Stimulated activated naive CD4-positive, alpha-beta T cell (primary cell): ENCODE data around the gene EVPLL.
A peak's percentile ranks its signal among the peaks of the same experiment; 100 is the strongest.
"Not testable (repeated sequence)": the region's sequence is repeated elsewhere in the genome, so short reads cannot be mapped to it uniquely, and the experiment has no call there.

Source experiments
- DNase-seq, 6 experiments: peaks; one replicate each; lab custom pipeline; 2025; lab: John Stamatoyannopoulos, UW

Gene EVPLL

DNA sequence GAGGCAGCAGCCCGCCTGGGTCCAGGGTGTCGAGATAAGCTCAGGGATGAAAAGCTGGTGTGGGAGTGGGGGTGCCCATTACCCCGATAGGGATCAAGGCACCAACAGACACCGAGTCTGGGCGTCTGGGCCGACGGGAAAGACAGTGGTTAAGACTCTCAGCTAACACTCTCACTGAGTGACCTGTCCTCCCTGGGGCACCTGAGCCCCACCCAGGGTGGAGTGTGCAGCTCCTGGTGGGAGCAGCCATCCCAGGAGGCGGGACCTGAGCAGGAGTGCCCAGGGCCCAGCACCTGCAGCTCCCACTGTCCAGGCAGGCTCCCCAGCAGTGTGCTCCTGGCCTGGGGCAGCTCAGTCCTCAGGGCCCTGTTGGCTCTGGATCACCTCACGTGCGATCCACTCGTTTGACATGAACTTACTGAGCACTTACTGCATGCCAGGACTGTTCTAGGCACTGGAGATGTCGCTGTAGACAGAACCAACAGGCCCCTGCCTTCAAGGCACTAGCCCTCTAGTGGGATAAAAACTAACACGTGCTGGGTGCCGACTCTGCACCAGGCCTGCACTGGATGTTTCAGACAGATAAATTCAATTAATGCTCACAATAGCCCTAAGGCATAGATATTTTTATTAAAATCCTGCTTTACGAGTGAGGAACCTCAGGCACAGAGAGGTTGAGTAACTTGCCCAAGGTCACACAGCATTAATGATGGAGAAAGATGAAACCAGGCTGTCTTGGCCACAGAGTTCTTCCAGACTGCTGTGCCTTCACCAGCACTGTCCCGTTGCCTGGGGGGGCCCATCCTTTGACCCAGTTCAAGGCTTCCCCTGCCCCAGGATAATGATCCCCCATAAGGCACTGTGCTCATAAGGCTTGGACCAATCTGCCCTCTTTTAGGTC, 1.9 kb downstream of the EVPLL start:
- DNase-seq: no peak

DNA sequence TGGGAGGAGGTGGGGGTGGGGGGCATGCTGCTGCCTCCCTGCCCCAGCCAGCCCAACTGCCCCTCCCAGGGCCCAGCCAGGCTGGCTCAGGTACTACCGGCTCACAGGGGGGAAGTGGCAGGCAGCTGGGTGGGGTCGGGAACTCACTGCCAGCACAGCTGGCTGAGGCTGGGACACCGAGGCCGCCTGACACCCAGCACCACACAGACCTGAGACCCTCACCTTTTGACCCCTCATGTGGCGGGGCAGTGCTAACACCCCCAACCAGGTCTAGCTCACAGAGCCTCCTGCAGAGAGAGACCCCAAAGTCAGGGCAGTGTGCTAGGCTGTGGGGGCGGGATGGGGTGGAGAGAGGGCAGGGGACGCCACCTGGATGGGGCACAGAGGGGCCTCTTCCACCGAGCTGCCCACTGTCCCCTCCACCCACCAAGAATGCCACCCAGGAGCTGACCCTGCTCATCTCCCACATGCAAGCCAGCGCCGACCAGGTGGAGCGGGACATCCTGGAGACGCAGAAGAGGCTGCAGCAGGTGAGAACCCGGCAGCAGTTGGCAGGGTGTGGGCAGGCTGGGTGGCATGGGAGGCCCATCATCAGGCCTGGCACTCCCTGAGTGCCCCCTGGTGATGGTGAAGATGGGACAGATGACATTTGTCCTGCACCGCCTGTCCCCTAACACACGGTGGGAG, 3.0 kb downstream of the EVPLL start:
- DNase-seq: no peak

DNA sequence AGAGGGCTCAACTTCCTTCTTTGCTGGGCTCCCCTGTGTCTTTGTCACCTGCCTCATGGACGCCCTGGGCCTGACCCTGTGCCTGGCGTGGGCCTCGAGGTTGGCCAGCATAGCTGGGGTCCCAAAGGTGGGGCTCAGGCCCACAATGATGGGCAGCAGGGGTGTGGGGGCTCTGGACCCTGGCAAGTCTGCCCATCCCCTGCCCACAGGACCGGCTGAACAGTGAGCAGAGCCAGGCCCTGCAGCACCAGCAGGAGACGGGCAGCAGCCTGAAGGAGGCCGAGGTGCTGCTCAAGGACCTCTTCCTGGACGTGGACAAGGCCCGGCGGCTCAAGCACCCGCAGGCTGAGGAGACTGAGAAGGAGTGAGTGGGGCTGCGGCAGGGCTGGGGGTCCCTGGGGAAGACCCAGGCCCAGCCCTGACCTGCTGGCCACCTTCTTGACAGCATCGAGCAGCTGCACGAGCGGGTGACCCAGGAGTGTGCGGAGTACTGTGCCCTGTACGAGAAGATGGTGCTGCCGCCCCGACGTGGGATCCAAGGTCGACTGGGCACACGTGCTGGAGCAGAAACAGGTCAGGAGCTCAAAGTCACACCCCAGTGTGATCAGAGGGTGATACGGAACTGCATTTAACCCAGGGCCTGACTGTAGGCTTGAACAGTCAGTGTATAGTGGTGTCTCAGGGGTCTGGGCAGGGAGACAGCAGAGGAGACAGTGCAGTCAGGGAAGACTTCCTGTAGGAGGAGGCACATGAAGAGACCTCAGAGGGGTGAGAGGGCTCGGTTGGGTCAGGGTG, 3.8 kb downstream of the EVPLL start:
- no peak for DNase-seq

DNA sequence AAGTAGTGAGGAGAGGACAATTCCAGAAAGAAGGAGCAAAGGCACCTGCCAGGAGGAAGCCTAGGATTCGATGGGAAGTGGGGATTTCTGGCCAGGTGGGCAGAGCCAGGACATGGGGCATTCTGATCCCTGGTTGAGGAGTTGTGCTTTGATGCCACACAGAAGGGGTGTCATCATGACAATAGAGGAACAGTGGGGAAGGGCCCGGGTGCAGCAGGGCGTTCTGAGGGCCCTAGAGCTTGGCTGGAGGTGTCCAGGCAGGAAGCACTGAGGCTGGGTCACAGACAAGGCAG, 4.3 kb downstream of the EVPLL start:
- no peak for DNase-seq

DNA sequence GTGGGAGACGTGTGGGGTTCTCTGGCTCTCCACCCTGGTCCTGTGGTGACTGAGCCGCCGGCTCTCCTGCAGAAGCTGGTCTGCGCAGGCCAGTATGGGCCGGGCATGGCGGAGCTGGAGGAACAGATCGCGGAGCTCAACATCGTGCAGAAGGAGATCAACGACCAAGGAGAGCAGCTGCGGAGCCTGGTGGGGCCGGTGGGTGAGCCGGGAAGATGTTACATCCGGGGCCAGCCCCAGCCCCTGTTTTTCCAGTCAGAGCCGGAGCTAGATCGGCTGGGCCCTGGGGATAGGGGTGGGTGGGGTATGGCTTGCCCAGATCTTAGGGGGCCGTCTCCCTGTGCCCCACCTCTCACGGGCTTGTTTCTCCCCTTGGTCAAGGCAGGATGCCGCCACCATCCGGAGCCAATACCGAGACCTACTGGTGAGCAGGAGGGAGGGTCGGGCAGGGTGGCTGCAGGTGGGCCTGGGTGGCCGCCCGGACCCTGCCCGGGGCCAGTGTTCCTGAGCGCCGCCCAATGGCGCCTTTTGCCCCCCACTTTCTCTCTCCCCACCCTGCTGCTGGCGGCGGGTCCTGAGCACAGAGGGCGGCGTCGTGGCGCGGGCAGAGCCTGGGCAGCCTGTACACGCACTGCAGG, 5.0 kb downstream of the EVPLL start:
- no peak for DNase-seq

DNA sequence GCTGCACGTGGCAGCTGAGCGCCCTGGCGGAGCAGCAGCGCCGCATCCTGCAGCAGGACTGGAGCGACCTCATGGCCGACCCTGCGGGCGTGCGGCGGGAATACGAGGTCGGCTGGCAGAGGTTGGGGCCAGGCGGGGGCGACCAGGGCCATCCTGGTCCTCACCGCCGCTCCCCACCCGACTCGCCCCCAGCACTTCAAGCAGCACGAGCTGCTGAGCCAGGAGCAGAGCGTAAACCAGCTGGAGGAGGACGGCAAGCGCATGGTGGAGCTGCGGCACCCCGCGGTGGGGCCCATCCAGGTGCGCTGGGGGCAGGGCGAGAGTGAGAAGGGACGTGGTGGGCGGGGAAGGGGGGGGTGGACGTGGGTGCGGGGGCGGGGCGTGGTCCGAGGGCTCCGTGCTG, 5.5 kb downstream of the EVPLL start:
- peak in 3 of 6 experiments; percentile 22 to 52 (median 32) for DNase-seq

DNA sequence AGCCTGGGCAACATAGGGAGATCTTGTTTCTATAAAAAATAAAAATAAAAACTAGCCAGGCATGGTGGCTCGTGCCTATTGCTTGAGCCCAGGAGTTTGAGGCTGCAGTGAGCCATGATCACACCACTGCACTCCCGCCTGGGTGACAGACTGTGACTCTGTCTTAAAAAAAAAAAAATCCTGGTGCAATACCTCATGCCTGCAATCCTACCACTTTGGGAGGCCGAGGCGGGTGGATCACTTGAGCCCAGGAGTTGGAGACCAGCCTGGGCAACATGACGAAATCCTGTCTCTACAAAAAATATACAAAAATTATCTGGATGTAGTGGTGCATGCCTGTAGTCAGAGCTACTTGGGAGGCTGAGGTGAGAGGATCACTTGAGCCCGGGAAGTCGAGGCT, 6.7 kb downstream of the EVPLL start:
- not testable (repeated sequence) for DNase-seq

DNA sequence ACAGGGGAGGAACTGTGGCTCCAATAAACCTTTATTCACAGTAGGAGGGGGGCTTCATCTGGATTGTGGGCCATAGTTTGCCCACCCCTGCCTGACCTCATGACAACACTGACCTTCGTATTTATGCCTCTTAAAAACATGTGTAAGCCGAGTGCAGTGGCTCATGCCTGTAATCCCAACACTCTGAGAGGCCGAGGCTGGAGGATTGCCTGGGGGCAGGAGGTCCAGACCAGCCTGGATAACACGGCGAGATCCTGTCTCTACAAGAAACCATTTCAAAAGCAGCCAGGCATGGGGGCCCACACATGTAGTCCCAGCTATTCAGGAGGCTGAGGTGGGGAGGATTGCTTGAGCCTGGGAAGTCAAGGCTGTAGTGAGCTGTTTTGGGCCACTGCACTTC, 10.0 kb downstream of the EVPLL start:
- DNase-seq: not testable (repeated sequence)

DNA sequence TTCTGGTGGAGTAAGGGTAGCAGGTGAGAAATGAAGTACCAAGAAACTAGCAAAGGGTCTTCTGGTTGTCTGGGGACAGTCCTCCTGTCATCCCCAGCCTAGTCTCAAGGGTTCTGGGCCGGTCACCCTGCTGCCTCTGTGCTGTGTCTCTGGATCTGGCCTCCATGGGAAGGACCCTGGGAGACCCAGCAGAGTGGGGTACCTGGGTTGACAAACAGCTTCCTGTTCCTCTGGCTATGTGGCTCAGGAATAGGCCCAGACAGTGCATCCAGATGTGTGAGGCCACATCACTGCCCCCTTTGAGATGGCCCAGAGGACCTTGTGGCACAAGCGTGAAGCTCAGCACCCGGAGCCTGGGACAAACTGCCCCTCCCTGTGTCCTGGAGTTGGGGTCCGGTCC, 10.7 kb downstream of the EVPLL start:
- DNase-seq: not testable (repeated sequence)

DNA sequence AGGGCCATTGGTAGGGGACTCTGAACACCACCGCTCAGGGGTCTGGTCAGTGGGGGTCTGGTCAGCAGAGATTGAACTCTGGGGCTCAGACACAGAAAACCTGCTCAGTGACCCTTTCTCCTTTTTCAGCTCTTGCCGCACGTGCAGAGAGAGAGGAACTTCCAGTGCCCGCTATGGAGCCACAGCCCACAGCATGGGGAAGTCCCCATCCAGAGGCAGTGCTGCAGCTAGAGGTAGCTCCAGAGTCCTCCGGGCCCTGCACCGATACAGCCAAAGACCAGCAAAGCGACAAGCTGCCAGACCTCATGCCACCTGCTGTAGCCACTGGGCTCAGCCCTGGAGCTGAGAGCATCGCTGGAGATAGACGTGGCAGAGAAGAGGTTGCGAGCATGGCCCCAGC, 11.2 kb downstream of the EVPLL start:
- not testable (repeated sequence) for DNase-seq

DNA sequence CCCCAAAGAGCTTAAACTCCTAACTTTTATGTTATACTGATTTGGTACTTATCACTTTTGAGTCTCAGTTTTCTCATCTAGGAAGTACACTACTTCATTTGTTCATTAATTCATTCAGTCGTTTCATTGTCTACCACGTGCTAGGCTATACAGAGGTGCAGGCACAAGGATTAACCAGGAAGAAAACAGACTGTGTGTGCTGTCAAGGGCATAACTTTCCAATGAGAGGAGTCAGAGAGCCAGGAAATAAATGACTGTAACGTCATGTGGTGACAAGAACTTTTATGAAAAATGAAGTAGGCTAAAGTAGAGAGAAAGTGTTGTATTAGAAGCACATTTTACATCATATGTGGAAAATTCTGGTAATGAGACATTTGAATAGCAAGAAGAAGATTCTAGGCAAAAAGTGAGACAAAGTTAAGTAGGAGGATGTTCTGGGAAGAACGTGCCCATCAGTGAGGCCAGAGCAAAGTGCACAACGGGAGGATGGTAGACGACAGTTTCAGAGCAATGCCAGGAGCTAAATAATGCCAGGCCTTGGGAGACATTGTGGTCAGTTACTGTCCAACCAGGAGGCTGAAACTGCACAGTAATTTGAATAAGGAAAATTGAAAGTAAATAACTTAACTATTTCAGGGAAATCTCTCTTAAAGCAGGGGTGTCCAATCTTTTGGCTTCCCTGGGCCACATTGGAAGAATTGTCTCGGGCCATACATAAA, 24.5 kb downstream of the EVPLL start:
- DNase-seq: not testable (repeated sequence)

DNA sequence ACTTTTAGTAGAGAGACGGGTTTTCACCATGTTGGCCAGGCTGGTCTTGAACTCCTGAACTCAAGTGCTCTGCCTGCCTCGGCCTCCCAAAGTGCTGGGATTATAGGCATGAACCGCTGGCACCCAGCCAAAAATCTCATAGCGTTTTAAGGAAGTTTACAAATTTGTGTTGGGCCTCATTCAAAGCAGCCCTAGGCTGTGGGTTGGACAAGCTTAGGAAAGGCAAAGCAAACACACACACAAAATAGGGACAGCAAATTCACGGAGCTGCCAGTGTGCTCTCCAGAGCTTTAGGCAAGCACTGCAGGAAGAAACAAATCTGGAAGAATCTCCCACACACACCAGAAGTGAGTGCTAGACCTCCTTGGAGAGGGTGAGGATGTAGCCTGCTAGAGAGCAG, 25.6 kb downstream of the EVPLL start:
- not testable (repeated sequence) for DNase-seq

DNA sequence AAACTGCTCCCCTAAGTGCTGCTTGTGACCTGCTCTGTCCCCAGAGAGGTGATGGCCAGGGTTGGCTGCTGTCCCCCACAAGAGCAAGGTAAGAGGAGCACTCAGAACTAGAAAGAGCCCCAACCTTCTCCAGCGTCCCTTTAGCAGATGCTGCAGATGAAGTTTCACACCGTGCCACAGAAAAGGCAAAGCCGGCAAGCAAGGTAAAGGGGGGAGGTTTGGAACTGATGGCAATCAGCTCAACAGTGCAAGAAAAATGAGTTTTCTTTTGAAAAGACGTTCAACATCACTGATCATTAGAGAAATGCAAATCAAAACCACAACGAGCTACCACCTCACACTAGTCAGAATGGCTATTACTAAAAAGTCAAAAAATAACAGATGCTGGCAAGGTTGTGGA, 26.0 kb downstream of the EVPLL start:
- DNase-seq: not testable (repeated sequence)

DNA sequence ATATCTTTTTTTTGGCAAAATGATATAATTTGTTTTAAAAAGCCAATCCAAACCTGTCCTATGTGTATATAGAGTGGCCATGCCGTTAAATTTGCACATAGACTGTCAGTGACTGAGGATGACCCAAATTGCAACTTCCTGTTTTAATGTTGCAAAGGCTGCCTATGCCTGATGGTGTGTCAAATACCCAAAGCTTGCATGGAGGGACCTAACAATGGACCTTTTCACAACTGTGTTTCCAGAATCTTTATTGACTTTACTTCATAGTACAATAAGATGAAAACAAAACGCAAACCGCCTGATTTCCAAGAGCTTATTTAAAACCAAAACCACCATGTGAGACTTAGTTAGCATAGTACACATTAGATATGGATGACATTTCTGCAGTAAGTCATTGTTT, 31.3 kb downstream of the EVPLL start:
- DNase-seq: not testable (repeated sequence)

DNA sequence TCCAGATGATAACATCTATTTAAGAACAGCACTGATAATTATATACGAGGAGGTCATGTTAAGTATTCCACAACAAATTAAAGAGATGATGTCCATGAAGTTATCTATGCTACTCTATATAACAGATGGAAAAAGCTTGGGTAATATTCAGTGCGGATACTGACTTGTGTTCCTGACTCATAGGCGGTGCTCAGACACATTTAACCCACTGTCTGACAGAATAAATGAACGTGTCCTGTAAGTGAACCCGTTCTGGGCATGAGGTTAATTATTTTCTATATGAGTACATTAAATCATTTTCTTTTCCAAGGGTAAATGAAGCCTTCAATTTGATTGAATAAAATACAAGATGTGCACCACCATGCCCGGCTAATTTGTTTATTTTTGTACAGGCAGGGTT, 31.7 kb downstream of the EVPLL start:
- not testable (repeated sequence) for DNase-seq

DNA sequence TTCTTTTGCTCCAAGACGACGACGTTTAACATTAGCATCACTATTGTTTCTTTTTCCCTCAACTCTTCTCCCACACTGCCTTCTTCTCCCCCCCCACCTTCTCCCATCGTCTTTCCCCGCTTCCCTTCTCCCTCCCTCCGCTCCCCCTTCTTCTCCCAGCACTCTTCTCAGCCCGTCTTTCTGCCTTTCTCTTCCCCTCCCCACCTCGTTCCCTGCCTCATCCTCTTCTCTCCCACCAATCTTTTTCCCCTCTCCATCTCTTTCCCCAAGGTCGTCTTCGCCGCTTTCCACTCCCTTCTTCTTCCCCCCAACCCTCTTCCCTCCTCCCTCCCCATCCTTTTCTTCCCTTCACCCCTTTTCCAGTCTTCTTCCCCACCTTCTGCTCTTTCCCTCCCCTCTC, 33.2 kb downstream of the EVPLL start:
- not testable (repeated sequence) for DNase-seq

DNA sequence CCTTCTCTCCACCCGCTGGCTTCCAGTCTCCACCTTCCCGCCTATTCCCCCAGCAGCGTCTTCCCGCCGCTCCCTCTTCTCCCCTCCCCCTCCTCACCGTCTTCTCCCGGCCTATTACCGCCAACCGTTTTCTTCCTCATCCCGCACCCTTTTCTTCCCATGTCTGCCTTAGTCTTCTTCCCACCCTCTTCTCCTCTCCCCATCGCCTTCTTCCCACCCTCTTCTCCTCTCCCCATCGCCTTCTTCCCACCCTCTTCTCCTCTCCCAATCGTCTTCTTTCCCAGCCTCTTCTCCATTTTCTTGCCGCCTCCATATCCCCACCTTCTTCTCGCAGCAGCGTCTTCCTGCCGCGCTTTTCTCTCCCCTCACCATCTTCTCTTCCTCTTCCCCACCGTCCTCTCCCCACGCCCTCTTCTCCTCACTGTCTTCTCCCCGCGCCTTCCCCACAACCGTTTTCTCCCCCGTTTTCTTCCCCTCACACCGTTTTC, 33.8 kb downstream of the EVPLL start:
- peak in 2 of 6 experiments; percentile 14 to 42 for DNase-seq

DNA sequence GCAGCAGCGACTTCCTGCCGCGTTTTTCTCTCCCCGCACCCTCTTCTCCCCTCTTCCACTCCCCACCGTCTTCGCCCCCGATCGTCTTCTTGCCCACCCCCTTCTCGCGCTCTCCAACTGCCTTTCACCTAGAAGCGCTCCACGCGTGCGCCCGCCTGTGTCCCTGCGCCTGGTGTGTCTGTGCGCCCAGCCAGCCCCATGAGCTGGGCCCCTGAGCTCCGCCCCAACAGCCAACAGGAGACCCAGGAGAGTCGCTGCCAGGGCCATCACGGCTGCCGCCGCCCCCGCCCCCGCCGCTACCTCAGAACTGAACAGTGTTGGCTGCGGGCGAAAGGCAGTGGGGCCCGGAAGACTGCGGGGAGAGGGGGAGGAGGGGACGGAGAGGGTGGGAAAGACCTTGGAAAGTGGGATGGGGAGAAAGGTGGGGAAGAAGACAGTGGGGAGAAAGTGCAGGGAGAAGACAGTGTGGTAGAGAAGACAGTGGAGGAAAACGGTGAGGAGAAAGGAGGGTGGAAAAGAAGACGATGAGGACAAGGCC, 34.5 kb downstream of the EVPLL start:
- DNase-seq: not testable (repeated sequence)

DNA sequence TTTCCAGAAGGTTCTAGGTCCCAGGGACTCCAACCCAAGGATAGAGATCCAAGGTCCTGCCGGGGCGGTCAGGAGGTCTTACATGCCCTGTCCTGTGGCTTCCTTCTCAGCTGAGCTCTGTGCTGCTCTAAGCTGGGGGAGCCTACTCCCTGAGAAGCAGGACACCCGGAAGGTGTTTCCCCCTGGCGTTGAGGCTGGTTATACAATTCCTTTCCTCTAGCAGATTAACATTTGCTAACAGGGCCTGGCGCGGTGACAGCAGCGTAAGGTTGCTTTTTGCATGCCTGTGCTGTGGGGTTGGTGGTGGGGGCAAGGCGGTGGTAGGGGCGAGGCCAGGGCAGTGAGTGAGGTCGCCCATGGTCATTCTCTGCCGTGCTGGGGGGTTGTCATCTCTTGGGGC, 43.9 kb downstream of the EVPLL start:
- not testable (repeated sequence) for DNase-seq

DNA sequence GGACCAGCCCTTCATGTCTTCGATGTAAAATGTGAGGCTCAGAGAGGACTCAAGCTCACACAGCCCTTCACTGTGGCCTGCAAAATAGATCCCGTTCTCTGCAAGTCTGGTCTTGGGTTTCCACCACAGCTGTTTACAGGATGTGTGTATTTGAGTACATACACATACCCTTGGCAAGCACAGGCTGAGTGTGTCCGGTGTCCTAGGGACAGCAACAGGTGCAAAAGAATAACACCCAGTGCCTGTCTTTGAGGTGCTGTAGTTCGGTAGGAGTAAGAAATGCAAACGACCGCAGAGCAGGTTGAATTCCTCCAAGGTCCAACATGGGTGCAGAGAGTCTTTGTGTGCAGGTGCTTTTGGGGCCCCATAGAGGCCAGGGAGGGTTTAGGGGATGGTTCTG, 44.9 kb downstream of the EVPLL start:
- not testable (repeated sequence) for DNase-seq

DNA sequence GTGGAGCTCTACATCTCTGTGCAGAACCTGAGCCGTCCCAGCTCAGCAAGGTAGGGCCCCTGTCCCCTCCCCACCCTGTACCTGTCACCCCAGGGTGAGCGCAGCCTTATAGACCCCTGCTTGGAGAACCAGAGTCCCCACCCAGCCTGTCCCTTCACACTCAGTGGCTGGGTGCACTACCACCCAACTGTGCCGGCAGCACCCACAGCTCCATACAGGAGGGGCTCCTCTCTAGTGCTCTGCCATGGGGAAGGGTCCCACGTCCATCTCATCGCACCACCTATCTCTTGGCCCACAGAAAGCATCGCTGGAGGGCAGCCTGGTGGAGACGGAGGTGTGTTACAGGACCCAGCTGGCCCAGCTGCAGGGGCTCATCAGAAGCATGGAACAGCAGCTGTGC, 45.4 kb downstream of the EVPLL start:
- DNase-seq: not testable (repeated sequence)
